ENCODE data around the gene SPG21. TPM values are rescaled to one million over a fixed set of nuclear protein-coding genes. Genes with fewer than 3 reads are reported as not detected.

The SPG21 gene
- total RNA-seq, 1 donor from 2014 or later = 82.7 TPM

DNA sequence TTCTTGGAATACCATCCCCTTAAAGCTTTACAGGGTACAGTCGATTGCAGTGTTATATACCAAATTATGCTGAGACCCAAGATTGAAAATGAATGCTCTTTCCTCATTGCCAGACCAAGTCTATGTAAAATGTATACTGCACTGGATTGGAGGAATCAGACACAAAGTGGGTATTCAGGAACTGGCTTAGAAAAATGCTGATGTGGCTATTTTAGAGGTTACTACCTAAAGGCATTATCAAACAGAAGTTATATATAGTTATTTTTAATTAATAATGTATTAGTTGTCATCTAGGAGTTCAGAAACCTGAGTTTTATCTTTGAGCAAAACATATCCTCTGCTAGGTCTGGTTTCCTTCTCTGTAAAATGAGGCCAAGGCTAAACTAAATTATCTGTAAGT lies 3.6 kb upstream of the SPG21 start:
- Mint-ChIP-seq H3K36me3 (ENCODE audit: unreplicated experiment) (no peaks in the 10 kb centered on the region), H3K27me3 (ENCODE audit: unreplicated experiment) (peaks cover 5% of the 10 kb centered on the region), H3K9me3 (ENCODE audit: unreplicated experiment) (peaks cover 5% of the 10 kb centered on the region), H3K4me1 (ENCODE audit: low read depth, unreplicated experiment) (peaks cover 12% of the 10 kb centered on the region), H3K4me3 (ENCODE audit: unreplicated experiment) (no peak overlapping the region), H3K27ac (ENCODE audit: unreplicated experiment) (no peak overlapping the region)
- DNase-seq = no peak
- TF ChIP-seq, protein P1, sequence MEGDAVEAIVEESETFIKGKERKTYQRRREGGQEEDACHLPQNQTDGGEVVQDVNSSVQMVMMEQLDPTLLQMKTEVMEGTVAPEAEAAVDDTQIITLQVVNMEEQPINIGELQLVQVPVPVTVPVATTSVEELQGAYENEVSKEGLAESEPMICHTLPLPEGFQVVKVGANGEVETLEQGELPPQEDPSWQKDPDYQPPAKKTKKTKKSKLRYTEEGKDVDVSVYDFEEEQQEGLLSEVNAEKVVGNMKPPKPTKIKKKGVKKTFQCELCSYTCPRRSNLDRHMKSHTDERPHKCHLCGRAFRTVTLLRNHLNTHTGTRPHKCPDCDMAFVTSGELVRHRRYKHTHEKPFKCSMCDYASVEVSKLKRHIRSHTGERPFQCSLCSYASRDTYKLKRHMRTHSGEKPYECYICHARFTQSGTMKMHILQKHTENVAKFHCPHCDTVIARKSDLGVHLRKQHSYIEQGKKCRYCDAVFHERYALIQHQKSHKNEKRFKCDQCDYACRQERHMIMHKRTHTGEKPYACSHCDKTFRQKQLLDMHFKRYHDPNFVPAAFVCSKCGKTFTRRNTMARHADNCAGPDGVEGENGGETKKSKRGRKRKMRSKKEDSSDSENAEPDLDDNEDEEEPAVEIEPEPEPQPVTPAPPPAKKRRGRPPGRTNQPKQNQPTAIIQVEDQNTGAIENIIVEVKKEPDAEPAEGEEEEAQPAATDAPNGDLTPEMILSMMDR (IDR thresholded peaks at IDR 0.05; ENCODE audit: partially characterized antibody, unreplicated experiment) = no peak

DNA sequence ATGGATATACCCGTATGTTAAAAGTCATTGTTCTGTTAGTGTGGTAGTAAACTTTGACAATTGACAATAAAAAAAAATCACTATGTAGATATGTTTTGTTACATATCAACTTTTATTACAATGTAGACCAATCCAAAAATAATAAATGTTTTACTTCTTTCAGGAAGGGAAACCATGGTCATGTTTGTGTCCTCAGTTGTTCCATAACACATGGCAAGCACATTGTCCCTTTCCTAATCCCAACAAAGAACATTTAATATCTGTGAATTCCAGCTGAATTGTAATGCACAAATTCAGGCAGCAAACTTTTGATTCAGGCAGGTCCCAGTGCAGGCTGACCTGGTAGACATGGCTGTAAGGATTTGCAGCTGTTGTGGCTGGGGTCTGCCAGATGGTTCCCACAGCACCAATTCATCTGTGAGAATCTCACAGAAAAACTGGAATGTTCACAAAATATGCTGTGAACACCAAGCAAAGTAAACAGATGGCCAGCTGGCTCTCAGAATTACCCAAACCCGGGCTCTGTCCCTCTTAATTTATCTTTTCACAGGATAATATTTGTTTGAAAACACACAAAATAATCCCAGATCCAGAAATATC lies 1.9 kb upstream of the SPG21 start:
- H3K4me1 Mint-ChIP-seq (ENCODE audit: low read depth, unreplicated experiment) = peaks cover 12% of the 10 kb centered on the region
- H3K27me3 Mint-ChIP-seq (ENCODE audit: unreplicated experiment) = peaks cover 5% of the 10 kb centered on the region
- TF ChIP-seq, protein P1 (IDR thresholded peaks at IDR 0.05; ENCODE audit: partially characterized antibody, unreplicated experiment) = no peak
- H3K4me3 Mint-ChIP-seq (ENCODE audit: unreplicated experiment) = peak overlapping the region; percentile 45
- peak overlapping the region; percentile 53 for H3K27ac Mint-ChIP-seq (ENCODE audit: unreplicated experiment)
- peaks cover 5% of the 10 kb centered on the region for H3K9me3 Mint-ChIP-seq (ENCODE audit: unreplicated experiment)
- DNase-seq = peak; percentile 20
- H3K36me3 Mint-ChIP-seq (ENCODE audit: unreplicated experiment) = no peaks in the 10 kb centered on the region

DNA sequence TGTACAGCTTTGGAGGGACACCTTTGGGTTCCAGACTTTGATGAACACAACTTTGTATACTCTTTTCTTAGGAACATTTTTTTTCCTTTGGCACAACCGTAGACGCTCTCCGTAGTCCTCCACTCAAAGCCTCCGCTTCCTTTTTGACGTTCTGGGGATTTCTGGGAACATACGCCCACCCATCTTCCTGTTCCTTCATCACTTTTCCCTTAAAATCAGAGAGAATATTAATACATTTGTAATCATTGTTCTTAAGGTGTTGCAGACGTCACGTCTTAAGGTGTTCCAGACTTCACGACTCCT lies 405 bp upstream of the SPG21 start:
- Mint-ChIP-seq H3K27me3 (ENCODE audit: unreplicated experiment) (peaks cover 6% of the 10 kb centered on the region), H3K9me3 (ENCODE audit: unreplicated experiment) (peaks cover 5% of the 10 kb centered on the region), H3K36me3 (ENCODE audit: unreplicated experiment) (no peaks in the 10 kb centered on the region), H3K27ac (ENCODE audit: unreplicated experiment) (peak overlapping the region; percentile 65), H3K4me1 (ENCODE audit: low read depth, unreplicated experiment) (peaks cover 14% of the 10 kb centered on the region), H3K4me3 (ENCODE audit: unreplicated experiment) (peak overlapping the region; percentile 92)
- TF ChIP-seq, protein P1 (IDR thresholded peaks at IDR 0.05; ENCODE audit: partially characterized antibody, unreplicated experiment) = no peak
- no peak for DNase-seq

DNA sequence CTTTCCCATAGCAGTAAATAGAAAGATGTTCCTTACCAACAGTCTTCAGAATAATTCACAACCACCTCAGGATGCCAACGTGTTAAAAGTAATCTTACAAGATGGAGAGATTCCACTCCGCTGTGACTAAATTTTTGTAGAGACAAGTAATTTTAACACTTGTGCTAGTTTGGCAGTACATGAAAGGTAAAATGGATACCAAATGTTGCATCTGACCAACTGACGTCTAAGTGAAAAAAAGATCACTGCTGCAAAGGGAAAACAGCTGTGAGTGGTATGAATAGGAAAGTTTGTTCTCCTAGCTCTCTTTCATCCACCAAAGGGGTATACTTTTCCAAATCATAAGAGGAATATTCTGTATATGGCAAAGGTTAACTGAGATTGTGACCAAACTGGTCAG lies 2.6 kb downstream of the SPG21 start:
- Mint-ChIP-seq H3K4me3 (ENCODE audit: unreplicated experiment) (no peak overlapping the region), H3K27ac (ENCODE audit: unreplicated experiment) (no peak overlapping the region)

DNA sequence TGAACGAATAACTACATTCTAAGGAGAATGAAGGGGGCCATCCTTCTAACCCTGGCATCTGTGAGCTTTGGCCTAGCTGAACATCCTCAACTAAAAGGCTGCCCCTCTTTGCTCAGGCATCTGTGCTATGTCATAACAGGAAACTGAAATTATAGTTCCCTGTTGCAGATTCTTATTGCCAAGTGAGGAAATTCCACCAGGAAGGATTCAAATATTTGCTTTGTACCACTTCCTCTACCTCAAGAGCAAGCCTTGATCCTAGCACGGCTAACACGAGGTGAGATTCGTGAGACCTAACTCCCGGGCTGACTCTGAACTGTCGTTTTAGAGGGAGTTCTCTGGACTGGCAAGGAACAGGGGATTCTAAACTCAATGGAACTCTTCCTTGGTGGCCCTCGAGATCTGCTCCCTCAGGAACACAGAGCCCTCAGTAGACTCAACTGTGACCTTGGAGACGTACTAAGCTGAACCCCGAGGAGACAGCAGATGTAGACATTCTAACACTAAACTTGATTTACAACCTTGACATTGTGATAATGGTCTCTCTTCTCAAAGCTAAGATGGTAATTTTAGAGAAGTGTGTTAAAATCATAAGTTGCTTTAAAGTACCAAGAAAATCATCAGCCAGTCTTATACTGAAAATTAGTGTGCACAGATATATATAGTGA lies 4.2 kb downstream of the SPG21 start:
- Mint-ChIP-seq H3K4me1 (ENCODE audit: low read depth, unreplicated experiment) (peaks cover 5% of the 10 kb centered on the region), H3K4me3 (ENCODE audit: unreplicated experiment) (no peak overlapping the region), H3K27me3 (ENCODE audit: unreplicated experiment) (peaks cover 6% of the 10 kb centered on the region), H3K9me3 (ENCODE audit: unreplicated experiment) (peaks cover 7% of the 10 kb centered on the region), H3K36me3 (ENCODE audit: unreplicated experiment) (no peaks in the 10 kb centered on the region), H3K27ac (ENCODE audit: unreplicated experiment) (no peak overlapping the region)
- no peak for DNase-seq
- TF ChIP-seq, protein P1 (IDR thresholded peaks at IDR 0.05; ENCODE audit: partially characterized antibody, unreplicated experiment) = no peak

More for the DNA sequence above, 2.6 kb downstream of the SPG21 start:
- Mint-ChIP-seq H3K27me3 (ENCODE audit: unreplicated experiment) (peaks cover 6% of the 10 kb centered on the region), H3K4me1 (ENCODE audit: low read depth, unreplicated experiment) (peaks cover 14% of the 10 kb centered on the region), H3K9me3 (ENCODE audit: unreplicated experiment) (peaks cover 5% of the 10 kb centered on the region), H3K36me3 (ENCODE audit: unreplicated experiment) (no peaks in the 10 kb centered on the region)
- TF ChIP-seq, protein P1 (IDR thresholded peaks at IDR 0.05; ENCODE audit: partially characterized antibody, unreplicated experiment) = no peak
- no peak for DNase-seq

Measured in glutamatergic neuron (in vitro differentiated cells).